SU-DHL-6 (cell line): ENCODE results near the gene JAK1.

Experiments
- H2AFZ ChIP-seq: fragments of 200-600 bp; sonication (generic); 2 replicates; pipeline ENCODE4 v1.6.1; 2014; ENCODE audit warnings: low read depth, mild to moderate bottlenecking, moderate library complexity, mixed read lengths, antibody characterized with exemption, low read length; ENCODE audit not compliant: severe bottlenecking
- H3F3A ChIP-seq: fragments of 200-600 bp; shearing (Covaris generic); 2 replicates; pipeline ENCODE4 v1.6.0; 2016; ENCODE audit warnings: antibody characterized with exemption, mild to moderate bottlenecking; ENCODE audit not compliant: insufficient read depth
- H3K27ac ChIP-seq: fragments of 200-600 bp; sonication (generic); 2 replicates; pipeline ENCODE4 v1.5.1; 2016; ENCODE audit warnings: low read depth, mild to moderate bottlenecking, low read length, moderate library complexity, mixed read lengths
- H3K27me3 ChIP-seq: fragments of 200-600 bp; sonication (generic), shearing (Covaris generic); 2 replicates; pipeline ENCODE4 v1.6.0; 2014; ENCODE audit warnings: mild to moderate bottlenecking, low read length
- H3K36me3 ChIP-seq: fragments of 200-600 bp; sonication (generic); 2 replicates; pipeline ENCODE4 v1.6.1; 2014; ENCODE audit warnings: mild to moderate bottlenecking, low read length, mixed read lengths
- H3K4me2 ChIP-seq: fragments of 300-600, 200-600 bp; shearing (Covaris generic), sonication (generic); 2 replicates; pipeline ENCODE4 v1.6.0; 2014; ENCODE audit warnings: low read length, low read depth, mild to moderate bottlenecking; ENCODE audit not compliant: poor library complexity, severe bottlenecking
- H3K4me3 ChIP-seq: fragments of 200-600 bp; sonication (generic); 2 replicates; pipeline ENCODE4 v1.5.1; 2014; ENCODE audit warnings: antibody characterized with exemption, low read length, mild to moderate bottlenecking, mixed read lengths; ENCODE audit not compliant: insufficient read depth, poor library complexity, severe bottlenecking
- H3K79me2 ChIP-seq: fragments of 200-600 bp; sonication (generic); 2 replicates; pipeline ENCODE4 v1.6.1; 2014; ENCODE audit warnings: mild to moderate bottlenecking, low read length, moderate library complexity; ENCODE audit not compliant: insufficient read depth
- H3K9ac ChIP-seq: fragments of 200-600 bp; sonication (generic); 2 replicates; pipeline ENCODE4 v1.7.0; 2014; ENCODE audit warnings: mild to moderate bottlenecking, low read length
- H3K9me2 ChIP-seq: fragments of 200-600 bp; sonication (generic); replicated peaks from 2 replicates; pipeline ENCODE4 v1.6.1; 2014; ENCODE audit warnings: low read length; ENCODE audit not compliant: insufficient read depth
- H3K9me3 ChIP-seq: fragments of 200-600 bp; sonication (generic); 2 replicates; pipeline ENCODE4 v1.6.1; 2014; ENCODE audit warnings: low read length, mixed read lengths; ENCODE audit not compliant: insufficient read depth
- H4K20me1 ChIP-seq: fragments of 200-600 bp; sonication (generic); 2 replicates; pipeline ENCODE4 v1.6.1; 2014; ENCODE audit warnings: low read depth, mild to moderate bottlenecking, antibody characterized with exemption, low read length, moderate library complexity, mixed read lengths
- CTCF ChIP-seq: fragments of 200-600 bp; sonication (generic); IDR thresholded peaks from one replicate; pipeline ENCODE4 v1.5.1; 2017; ENCODE audit warnings: antibody characterized with exemption, mild to moderate bottlenecking, low read length, moderate library complexity; ENCODE audit not compliant: insufficient read depth, poor library complexity, severe bottlenecking
- EZH2phosphoT487 ChIP-seq: fragments of 200-600 bp; sonication (generic), shearing (Covaris generic); conservative IDR thresholded peaks from 2 replicates; pipeline ENCODE4 v1.6.1; 2018; ENCODE audit warnings: mild to moderate bottlenecking, antibody characterized with exemption, low read length, moderate library complexity, mixed read lengths

Gene JAK1

GRCh38 chr1:64851664-64852063, 114.7 kb downstream of the JAK1 start:
- H4K20me1 ChIP-seq = no peaks in the 10 kb centered on the region
- no peaks in the 10 kb centered on the region for H3K27me3 ChIP-seq
- no peak overlapping the region for H2AFZ ChIP-seq
- H3K9me3 ChIP-seq = no peaks in the 10 kb centered on the region
- no peaks in the 10 kb centered on the region for H3K9me2 ChIP-seq
- H3K36me3 ChIP-seq = no peaks in the 10 kb centered on the region
- H3K79me2 ChIP-seq = no peaks in the 10 kb centered on the region
- no peak overlapping the region for H3K27ac ChIP-seq
- H3K9ac ChIP-seq = no peak overlapping the region
- H3K4me3 ChIP-seq = no peak overlapping the region
- no peaks in the 10 kb centered on the region for H3F3A ChIP-seq
- TF ChIP-seq CTCF = no peak
- no peak for TF ChIP-seq EZH2phosphoT487
- no peak overlapping the region for H3K4me2 ChIP-seq

- H3K9ac ChIP-seq = no peak overlapping the region
- H3F3A ChIP-seq = no peaks in the 10 kb centered on the region
- no peak overlapping the region for H2AFZ ChIP-seq
- H3K27ac ChIP-seq = no peak overlapping the region
- no peak for TF ChIP-seq EZH2phosphoT487
- no peak for TF ChIP-seq CTCF
- no peaks in the 10 kb centered on the region for H4K20me1 ChIP-seq
- no peak overlapping the region for H3K4me3 ChIP-seq
- no peaks in the 10 kb centered on the region for H3K36me3 ChIP-seq
- no peak overlapping the region for H3K4me2 ChIP-seq
- H3K9me2 ChIP-seq = no peaks in the 10 kb centered on the region
- H3K79me2 ChIP-seq = no peaks in the 10 kb centered on the region
- no peaks in the 10 kb centered on the region for H3K27me3 ChIP-seq
- H3K9me3 ChIP-seq = no peaks in the 10 kb centered on the region
These were observed 115.5 kb downstream of the JAK1 start for GRCh38 chr1:64850846-64851245.

- Histone ChIP-seq H3K4me2 (no peak overlapping the region), H3K9ac (no peak overlapping the region), H3K9me3 (no peaks in the 10 kb centered on the region), H2AFZ (no peak overlapping the region), H4K20me1 (no peaks in the 10 kb centered on the region), H3K27me3 (no peaks in the 10 kb centered on the region), H3K79me2 (no peaks in the 10 kb centered on the region), H3K9me2 (no peaks in the 10 kb centered on the region), H3K4me3 (no peak overlapping the region), H3K36me3 (no peaks in the 10 kb centered on the region), H3F3A (no peaks in the 10 kb centered on the region), H3K27ac (no peak overlapping the region)
- no peak for TF ChIP-seq CTCF
- TF ChIP-seq EZH2phosphoT487 = no peak
These were observed 116.4 kb downstream of the JAK1 start for GRCh38 chr1:64849942-64850341.

GRCh38 chr1:64848803-64849202, 117.5 kb downstream of the JAK1 start:
- Histone ChIP-seq H3K9ac (no peak overlapping the region), H3K79me2 (no peaks in the 10 kb centered on the region), H3K27ac (no peak overlapping the region), H4K20me1 (no peaks in the 10 kb centered on the region), H3K27me3 (no peaks in the 10 kb centered on the region), H2AFZ (no peak overlapping the region), H3K4me2 (no peak overlapping the region), H3K36me3 (no peaks in the 10 kb centered on the region), H3K9me2 (no peaks in the 10 kb centered on the region), H3K4me3 (no peak overlapping the region), H3K9me3 (no peaks in the 10 kb centered on the region), H3F3A (no peaks in the 10 kb centered on the region)
- TF ChIP-seq CTCF (no peak), EZH2phosphoT487 (no peak)
